H1 (cell line): ENCODE results near the gene TFCP2L1.

Experiments used
- BACH1 ChIP-seq: IDR thresholded peaks from 2 replicates; pipeline ENCODE4 v1.6.1; 2012; ENCODE audit warnings: low read length, improper control_type of control experiment
- CBX8 ChIP-seq: fragments of 300-800, 300-1000 bp; sonication (generic); IDR thresholded peaks from 2 replicates; pipeline ENCODE4 v1.7.1; 2016; ENCODE audit warnings: low read depth, low read length, borderline replicate concordance
- EP300 ChIP-seq, 2 experiments: IDR thresholded peaks; 1 replicate in 1 of 2; 2 replicates in 1 of 2; pipeline ENCODE4 v1.6.1; 2011 to 2012; ENCODE audit warnings: low read depth in 2 of 2, low read length in 2 of 2, mild to moderate bottlenecking in 2 of 2, borderline replicate concordance in 1 of 2, inconsistent platforms in 1 of 2, moderate library complexity in 1 of 2
- HDAC2 ChIP-seq, 2 experiments: fragments of 300-600 bp in 1 of 2; sonication (generic) in 1 of 2; IDR thresholded peaks; 2 replicates each; pipeline ENCODE4 v1.6.1; 2011 to 2012; ENCODE audit warnings: low read depth in 2 of 2, low read length in 2 of 2, mild to moderate bottlenecking in 2 of 2, moderate library complexity in 2 of 2, borderline replicate concordance in 1 of 2, inconsistent platforms in 1 of 2
- RFX5 ChIP-seq: IDR thresholded peaks from 2 replicates; pipeline ENCODE4 v1.6.1; 2011; ENCODE audit warnings: low read depth, low read length, improper control_type of control experiment, borderline replicate concordance
- RXRA ChIP-seq: IDR thresholded peaks from 2 replicates; pipeline ENCODE4 v1.6.1; 2011; ENCODE audit warnings: low read depth, mild to moderate bottlenecking, low read length, moderate library complexity; ENCODE audit not compliant: insufficient read depth
- SP4 ChIP-seq: IDR thresholded peaks from 2 replicates; pipeline ENCODE4 v1.6.1; 2012; ENCODE audit warnings: low read length, inconsistent platforms
- TF ChIP-seq, protein P1 (sequence below), 3 experiments: IDR thresholded peaks; 1 replicate in 2 of 3; 2 replicates in 1 of 3; pipeline versions ENCODE4 v1.5.1 to v1.6.1; 2011; ENCODE audit warnings: low read length in 3 of 3, mild to moderate bottlenecking in 3 of 3, inconsistent platforms in 2 of 3, low read depth in 1 of 3, moderate library complexity in 1 of 3; ENCODE audit not compliant: insufficient read depth in 1 of 3; ENCODE audit errors: control extremely low read depth in 1 of 3

DNA sequence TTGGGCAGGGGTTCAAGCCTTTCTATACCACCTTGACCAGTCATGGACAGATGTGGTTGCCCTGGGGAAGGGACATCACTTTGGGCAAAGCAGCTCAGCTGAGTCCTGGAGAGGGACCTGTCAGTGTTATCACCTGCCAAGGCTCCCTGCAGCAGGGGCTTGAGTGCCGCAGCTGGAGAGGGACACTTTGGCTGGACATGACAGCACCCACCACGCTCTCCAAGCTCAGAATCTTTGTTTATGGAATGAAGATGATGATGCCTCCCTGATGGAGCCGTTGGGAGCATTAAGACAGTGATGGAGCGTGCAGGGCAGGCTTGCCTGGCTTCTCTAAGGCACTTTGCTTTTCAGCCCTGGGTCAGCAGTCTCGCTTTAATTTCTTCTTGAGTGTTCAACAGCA, 4.3 kb upstream of the TFCP2L1 start:
- TF ChIP-seq, protein P1, sequence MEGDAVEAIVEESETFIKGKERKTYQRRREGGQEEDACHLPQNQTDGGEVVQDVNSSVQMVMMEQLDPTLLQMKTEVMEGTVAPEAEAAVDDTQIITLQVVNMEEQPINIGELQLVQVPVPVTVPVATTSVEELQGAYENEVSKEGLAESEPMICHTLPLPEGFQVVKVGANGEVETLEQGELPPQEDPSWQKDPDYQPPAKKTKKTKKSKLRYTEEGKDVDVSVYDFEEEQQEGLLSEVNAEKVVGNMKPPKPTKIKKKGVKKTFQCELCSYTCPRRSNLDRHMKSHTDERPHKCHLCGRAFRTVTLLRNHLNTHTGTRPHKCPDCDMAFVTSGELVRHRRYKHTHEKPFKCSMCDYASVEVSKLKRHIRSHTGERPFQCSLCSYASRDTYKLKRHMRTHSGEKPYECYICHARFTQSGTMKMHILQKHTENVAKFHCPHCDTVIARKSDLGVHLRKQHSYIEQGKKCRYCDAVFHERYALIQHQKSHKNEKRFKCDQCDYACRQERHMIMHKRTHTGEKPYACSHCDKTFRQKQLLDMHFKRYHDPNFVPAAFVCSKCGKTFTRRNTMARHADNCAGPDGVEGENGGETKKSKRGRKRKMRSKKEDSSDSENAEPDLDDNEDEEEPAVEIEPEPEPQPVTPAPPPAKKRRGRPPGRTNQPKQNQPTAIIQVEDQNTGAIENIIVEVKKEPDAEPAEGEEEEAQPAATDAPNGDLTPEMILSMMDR (IDR thresholded peaks at IDR 0.05; ENCODE audit: control extremely low read depth in 1 of 3, insufficient read depth in 1 of 3, low read depth in 1 of 3, low read length in 3 of 3) = no peak
- no peak for TF ChIP-seq HDAC2 (IDR thresholded peaks at IDR 0.05; ENCODE audit: borderline replicate concordance in 1 of 2, low read depth in 2 of 2, low read length in 2 of 2)
- TF ChIP-seq RXRA = no peak
- no peak for TF ChIP-seq SP4
- TF ChIP-seq BACH1 = no peak
- TF ChIP-seq RFX5 = no peak
- no peak for TF ChIP-seq EP300 (IDR thresholded peaks at IDR 0.05; ENCODE audit: borderline replicate concordance in 1 of 2, low read depth in 2 of 2, low read length in 2 of 2)
- TF ChIP-seq CBX8 = no peak
